ENCODE data around the gene TSPAN13. TPM values are rescaled to one million over a fixed set of nuclear protein-coding genes. Genes with fewer than 3 reads are reported as not detected.
A peak's percentile ranks its signal among the peaks of the same experiment; 100 is the strongest.

Gene TSPAN13
- total RNA-seq, 1 donor from 2014 or later: 112 TPM

DNA sequence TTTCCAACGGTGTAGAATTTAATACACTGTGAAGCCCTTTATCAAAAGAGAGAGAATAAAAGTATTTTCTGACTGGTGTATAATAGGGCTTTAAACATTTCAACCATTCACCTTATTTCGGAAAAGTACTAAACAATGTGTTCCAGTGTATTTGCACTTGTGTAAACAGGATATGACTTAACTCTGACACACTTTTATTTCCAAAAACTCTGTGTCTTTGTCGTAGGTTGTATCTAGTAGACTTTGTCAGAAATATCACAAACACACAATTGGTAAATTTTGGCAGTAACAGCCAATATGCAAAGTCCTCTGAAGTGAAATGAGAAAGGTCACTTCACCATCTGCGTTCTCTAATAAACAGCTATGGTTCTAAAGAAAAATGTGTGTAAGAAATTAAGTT is 10.3 kb upstream of the TSPAN13 start:
- no peak overlapping the region for H3K27ac Mint-ChIP-seq
- no peaks in the 10 kb centered on the region for H3K36me3 Mint-ChIP-seq (ENCODE audit: insufficient read depth)
- TF ChIP-seq, protein P1, sequence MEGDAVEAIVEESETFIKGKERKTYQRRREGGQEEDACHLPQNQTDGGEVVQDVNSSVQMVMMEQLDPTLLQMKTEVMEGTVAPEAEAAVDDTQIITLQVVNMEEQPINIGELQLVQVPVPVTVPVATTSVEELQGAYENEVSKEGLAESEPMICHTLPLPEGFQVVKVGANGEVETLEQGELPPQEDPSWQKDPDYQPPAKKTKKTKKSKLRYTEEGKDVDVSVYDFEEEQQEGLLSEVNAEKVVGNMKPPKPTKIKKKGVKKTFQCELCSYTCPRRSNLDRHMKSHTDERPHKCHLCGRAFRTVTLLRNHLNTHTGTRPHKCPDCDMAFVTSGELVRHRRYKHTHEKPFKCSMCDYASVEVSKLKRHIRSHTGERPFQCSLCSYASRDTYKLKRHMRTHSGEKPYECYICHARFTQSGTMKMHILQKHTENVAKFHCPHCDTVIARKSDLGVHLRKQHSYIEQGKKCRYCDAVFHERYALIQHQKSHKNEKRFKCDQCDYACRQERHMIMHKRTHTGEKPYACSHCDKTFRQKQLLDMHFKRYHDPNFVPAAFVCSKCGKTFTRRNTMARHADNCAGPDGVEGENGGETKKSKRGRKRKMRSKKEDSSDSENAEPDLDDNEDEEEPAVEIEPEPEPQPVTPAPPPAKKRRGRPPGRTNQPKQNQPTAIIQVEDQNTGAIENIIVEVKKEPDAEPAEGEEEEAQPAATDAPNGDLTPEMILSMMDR (IDR thresholded peaks at IDR 0.05; ENCODE audit: unreplicated experiment): no peak
- H3K4me1 Mint-ChIP-seq (ENCODE audit: low read depth): peaks cover 7% of the 10 kb centered on the region
- no peaks in the 10 kb centered on the region for H3K9me3 Mint-ChIP-seq (ENCODE audit: low read depth)
- H3K4me3 Mint-ChIP-seq (ENCODE audit: low read depth): no peak overlapping the region
- H3K27me3 Mint-ChIP-seq: no peaks in the 10 kb centered on the region
- no peak for DNase-seq (ENCODE audit: low spot score, unreplicated experiment)

DNA sequence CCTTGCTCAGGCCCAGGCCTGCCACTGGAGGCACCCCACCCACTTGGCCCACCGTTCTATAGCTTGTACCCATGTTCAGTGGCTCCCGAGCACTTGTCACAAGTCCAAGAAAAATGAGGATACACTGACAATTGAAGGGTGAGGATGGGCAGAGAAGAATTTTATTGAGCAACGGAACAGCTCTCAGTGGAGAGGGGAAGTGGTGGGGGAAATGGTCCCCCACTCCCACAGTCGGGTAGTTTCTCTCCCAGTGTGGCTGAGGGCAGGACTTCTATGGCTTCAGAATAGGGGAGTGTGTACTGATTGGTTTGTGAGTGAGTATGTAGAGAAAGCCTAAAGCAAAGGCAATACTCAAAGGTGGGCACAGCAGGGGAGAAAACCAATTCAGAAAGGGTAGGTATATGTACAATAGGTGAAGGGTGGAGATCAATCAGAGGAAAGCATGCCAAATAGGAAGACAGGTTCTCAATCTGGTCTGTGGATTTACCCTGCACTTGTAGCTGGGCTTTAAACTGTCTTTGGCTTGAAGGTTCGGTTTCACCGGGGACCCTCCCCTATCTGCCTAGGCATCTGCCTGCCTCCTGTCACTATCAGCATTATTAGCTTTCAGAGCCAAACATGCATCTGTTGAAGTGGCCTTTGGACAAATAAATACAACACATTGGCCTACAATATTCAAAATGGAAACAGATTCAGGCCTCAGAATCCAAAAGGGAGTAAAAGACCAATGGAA is 8.9 kb upstream of the TSPAN13 start:
- Mint-ChIP-seq H3K36me3 (ENCODE audit: insufficient read depth) (no peaks in the 10 kb centered on the region), H3K27me3 (no peaks in the 10 kb centered on the region), H3K4me3 (ENCODE audit: low read depth) (no peak overlapping the region), H3K9me3 (ENCODE audit: low read depth) (no peaks in the 10 kb centered on the region), H3K4me1 (ENCODE audit: low read depth) (peaks cover 7% of the 10 kb centered on the region), H3K27ac (no peak overlapping the region)
- no peak for DNase-seq (ENCODE audit: low spot score, unreplicated experiment)
- TF ChIP-seq, protein P1 (IDR thresholded peaks at IDR 0.05; ENCODE audit: unreplicated experiment): no peak

DNA sequence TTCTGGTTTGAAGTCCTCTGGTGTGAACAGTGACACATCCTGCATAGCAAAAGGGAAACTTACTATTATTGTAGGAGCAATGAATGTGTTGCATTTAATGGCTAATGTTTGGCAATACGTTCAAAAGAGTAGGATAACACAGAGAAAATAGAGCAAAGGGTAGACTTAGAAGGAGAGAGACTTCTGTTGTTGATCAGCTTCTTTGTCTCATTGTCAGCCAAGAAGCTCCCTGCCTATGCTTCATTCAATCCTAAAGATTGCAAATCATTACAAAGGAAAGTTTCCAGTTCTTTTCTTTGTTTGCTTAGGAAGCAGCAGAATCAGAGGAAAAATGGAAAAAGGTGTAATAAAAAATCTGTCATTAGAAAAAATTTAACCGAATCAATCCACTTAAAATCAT is 7.9 kb upstream of the TSPAN13 start:
- Mint-ChIP-seq H3K4me1 (ENCODE audit: low read depth) (peaks cover 2% of the 10 kb centered on the region), H3K4me3 (ENCODE audit: low read depth) (no peak overlapping the region), H3K9me3 (ENCODE audit: low read depth) (no peaks in the 10 kb centered on the region), H3K27ac (no peak overlapping the region), H3K36me3 (ENCODE audit: insufficient read depth) (no peaks in the 10 kb centered on the region), H3K27me3 (no peaks in the 10 kb centered on the region)
- TF ChIP-seq, protein P1 (IDR thresholded peaks at IDR 0.05; ENCODE audit: unreplicated experiment): no peak
- no peak for DNase-seq (ENCODE audit: low spot score, unreplicated experiment)

DNA sequence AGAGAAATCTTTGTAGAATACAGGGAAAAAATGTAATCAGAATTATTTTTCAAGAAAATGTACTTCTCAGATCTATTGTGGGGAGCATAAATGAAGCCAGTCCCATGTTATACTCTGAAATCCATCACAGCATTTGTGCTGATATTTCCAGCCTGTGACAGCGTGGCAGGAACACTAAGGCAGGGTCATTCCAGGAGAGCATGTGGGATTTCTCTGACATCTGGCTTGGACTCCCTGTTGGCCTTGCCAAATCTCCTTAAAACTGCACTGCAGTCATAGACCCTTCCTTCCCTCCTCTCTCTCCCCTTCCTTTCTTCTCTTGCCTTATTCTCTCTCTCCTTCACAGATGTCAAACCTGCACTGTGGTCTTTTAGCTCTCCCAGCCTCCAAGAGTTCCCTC is 6.5 kb upstream of the TSPAN13 start:
- no peak overlapping the region for H3K27ac Mint-ChIP-seq
- no peaks in the 10 kb centered on the region for H3K9me3 Mint-ChIP-seq (ENCODE audit: low read depth)
- no peak for DNase-seq (ENCODE audit: low spot score, unreplicated experiment)
- TF ChIP-seq, protein P1 (IDR thresholded peaks at IDR 0.05; ENCODE audit: unreplicated experiment): no peak
- no peaks in the 10 kb centered on the region for H3K27me3 Mint-ChIP-seq
- no peaks in the 10 kb centered on the region for H3K36me3 Mint-ChIP-seq (ENCODE audit: insufficient read depth)
- no peak overlapping the region for H3K4me3 Mint-ChIP-seq (ENCODE audit: low read depth)
- H3K4me1 Mint-ChIP-seq (ENCODE audit: low read depth): peaks cover 1% of the 10 kb centered on the region

DNA sequence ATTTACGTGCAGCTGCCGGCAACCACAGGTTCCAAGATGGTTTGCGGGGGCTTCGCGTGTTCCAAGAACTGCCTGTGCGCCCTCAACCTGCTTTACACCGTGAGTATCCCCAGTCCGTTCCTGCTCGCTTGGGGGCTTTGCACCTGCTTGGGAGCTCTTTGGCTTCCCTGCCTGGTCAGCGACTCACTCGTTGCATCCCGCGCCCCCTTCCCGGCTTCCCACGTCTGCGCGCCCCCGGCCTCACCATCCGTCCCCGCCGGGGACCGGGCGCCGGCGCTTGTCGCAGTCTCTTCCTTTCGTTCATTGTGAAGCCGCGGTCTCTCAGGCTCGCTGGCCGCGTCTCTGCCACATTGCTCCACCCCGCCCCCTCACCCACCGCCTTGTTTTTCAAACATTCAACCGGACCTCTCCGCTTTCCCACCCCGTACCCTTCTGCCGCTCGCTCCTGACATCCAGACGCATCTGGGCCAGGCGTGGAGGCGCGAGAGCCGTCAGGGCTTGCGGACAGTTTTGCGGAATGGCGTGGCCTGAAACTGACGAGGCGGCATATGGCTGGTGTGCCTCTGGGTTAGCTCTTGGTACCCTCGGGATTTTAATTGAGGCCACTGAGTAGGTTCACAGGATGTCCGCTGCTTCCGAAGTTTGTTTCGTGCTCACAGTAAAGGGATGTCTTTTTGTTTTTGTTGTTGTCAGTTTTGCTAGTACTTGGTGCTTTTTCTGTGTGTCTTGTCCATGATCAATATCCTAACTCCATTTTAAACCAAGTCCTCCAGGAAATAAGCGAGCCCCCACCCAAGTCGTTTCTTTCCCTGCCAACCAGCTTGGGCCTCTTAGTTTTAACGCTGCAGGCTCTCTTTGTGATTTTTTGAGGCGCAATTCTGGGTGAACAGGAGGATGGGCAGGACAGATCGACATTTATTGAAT is 639 bp downstream of the TSPAN13 start:
- H3K4me1 Mint-ChIP-seq (ENCODE audit: low read depth): peaks cover 26% of the 10 kb centered on the region
- H3K36me3 Mint-ChIP-seq (ENCODE audit: insufficient read depth): peaks cover 4% of the 10 kb centered on the region
- no peaks in the 10 kb centered on the region for H3K9me3 Mint-ChIP-seq (ENCODE audit: low read depth)
- DNase-seq (ENCODE audit: low spot score, unreplicated experiment): peak; percentile 52
- H3K27ac Mint-ChIP-seq: peak overlapping the region; percentile 95
- no peaks in the 10 kb centered on the region for H3K27me3 Mint-ChIP-seq
- TF ChIP-seq, protein P1 (IDR thresholded peaks at IDR 0.05; ENCODE audit: unreplicated experiment): no peak
- H3K4me3 Mint-ChIP-seq (ENCODE audit: low read depth): peak overlapping the region; percentile 88
